ENCODE data around the gene PEAK1. TPM values are rescaled to one million over a fixed set of nuclear protein-coding genes. Genes with fewer than 3 reads are reported as not detected.

The PEAK1 gene
- total RNA-seq (2014; rRNA removed; shearing (Covaris generic)): 15.7 and 25.9 TPM in 2 replicates

GRCh38 chr15:77419836-77420609, at the start of gene PEAK1:
PEAK1 (minus strand) TSS chr15:77420104; CDS start chr15:77181926, 238,178 bp downstream.
- peak; percentile 100 for DNase-seq (ENCODE audit: low spot score)

- DNase-seq (ENCODE audit: low spot score): no peak
These were observed 49.0 kb upstream of the PEAK1 start for GRCh38 chr15:77468896-77469295.

- DNase-seq (ENCODE audit: low spot score): no peak
These were observed 46.6 kb upstream of the PEAK1 start for GRCh38 chr15:77466521-77466920.

GRCh38 chr15:77464129-77464865, 44.4 kb upstream of the PEAK1 start:
- no peak for DNase-seq (ENCODE audit: low spot score)

- DNase-seq (ENCODE audit: low spot score): no peak
These were observed 41.6 kb upstream of the PEAK1 start for GRCh38 chr15:77461486-77461885.

- no peak for DNase-seq (ENCODE audit: low spot score)
These were observed 39.1 kb upstream of the PEAK1 start for GRCh38 chr15:77459031-77459430.

GRCh38 chr15:77457905-77458265, 38.0 kb upstream of the PEAK1 start:
- no peak for DNase-seq (ENCODE audit: low spot score)

- DNase-seq (ENCODE audit: low spot score): no peak
These were observed 37.4 kb upstream of the PEAK1 start for GRCh38 chr15:77457191-77457904.

- no peak for DNase-seq (ENCODE audit: low spot score)
These were observed 36.8 kb upstream of the PEAK1 start for GRCh38 chr15:77456746-77457145.

GRCh38 chr15:77455696-77456321, 35.9 kb upstream of the PEAK1 start:
- DNase-seq (ENCODE audit: low spot score): peak; percentile 16

- DNase-seq (ENCODE audit: low spot score): no peak
These were observed 35.0 kb upstream of the PEAK1 start for GRCh38 chr15:77454951-77455350.

- DNase-seq (ENCODE audit: low spot score): no peak
These were observed 34.4 kb upstream of the PEAK1 start for GRCh38 chr15:77454265-77454664.

- DNase-seq (ENCODE audit: low spot score): peak; percentile 84
These were observed 27.0 kb upstream of the PEAK1 start for GRCh38 chr15:77446840-77447390.

- DNase-seq (ENCODE audit: low spot score): peak; percentile 54
These were observed 20.6 kb upstream of the PEAK1 start for GRCh38 chr15:77440378-77440999.

- DNase-seq (ENCODE audit: low spot score): no peak
These were observed 17.4 kb upstream of the PEAK1 start for GRCh38 chr15:77437264-77437663.

GRCh38 chr15:77436822-77437221, 16.9 kb upstream of the PEAK1 start:
- DNase-seq (ENCODE audit: low spot score): no peak

- DNase-seq (ENCODE audit: low spot score): no peak
These were observed 10.7 kb upstream of the PEAK1 start for GRCh38 chr15:77430652-77431051.

GRCh38 chr15:77430213-77430612, 10.3 kb upstream of the PEAK1 start:
- DNase-seq (ENCODE audit: low spot score): no peak

- no peak for DNase-seq (ENCODE audit: low spot score)
These were observed 7.0 kb upstream of the PEAK1 start for GRCh38 chr15:77426871-77427270.

GRCh38 chr15:77426377-77426776, 6.5 kb upstream of the PEAK1 start:
- no peak for DNase-seq (ENCODE audit: low spot score)

- DNase-seq (ENCODE audit: low spot score): no peak
These were observed 5.2 kb upstream of the PEAK1 start for GRCh38 chr15:77425104-77425503.
